AG09309 (cell line): ENCODE data around the gene STC2.

Experiments
- DNase-seq: peaks from one replicate; pipeline ENCODE4 v3.0.0-alpha.2; 2010; ENCODE audit warnings: low read depth
- H3K4me3 ChIP-seq: 2 replicates; pipeline ENCODE4 v1.5.1; 2011; ENCODE audit warnings: mild to moderate bottlenecking, low read depth, low read length, moderate library complexity; ENCODE audit not compliant: control insufficient read depth
- TF ChIP-seq, protein P1 (sequence below): IDR thresholded peaks from 2 replicates; pipeline ENCODE4 v1.5.1; 2011; ENCODE audit warnings: mild to moderate bottlenecking, low read depth, low read length, inconsistent platforms; ENCODE audit not compliant: insufficient read depth, control insufficient read depth; ENCODE audit errors: missing control alignments

The STC2 gene

DNA sequence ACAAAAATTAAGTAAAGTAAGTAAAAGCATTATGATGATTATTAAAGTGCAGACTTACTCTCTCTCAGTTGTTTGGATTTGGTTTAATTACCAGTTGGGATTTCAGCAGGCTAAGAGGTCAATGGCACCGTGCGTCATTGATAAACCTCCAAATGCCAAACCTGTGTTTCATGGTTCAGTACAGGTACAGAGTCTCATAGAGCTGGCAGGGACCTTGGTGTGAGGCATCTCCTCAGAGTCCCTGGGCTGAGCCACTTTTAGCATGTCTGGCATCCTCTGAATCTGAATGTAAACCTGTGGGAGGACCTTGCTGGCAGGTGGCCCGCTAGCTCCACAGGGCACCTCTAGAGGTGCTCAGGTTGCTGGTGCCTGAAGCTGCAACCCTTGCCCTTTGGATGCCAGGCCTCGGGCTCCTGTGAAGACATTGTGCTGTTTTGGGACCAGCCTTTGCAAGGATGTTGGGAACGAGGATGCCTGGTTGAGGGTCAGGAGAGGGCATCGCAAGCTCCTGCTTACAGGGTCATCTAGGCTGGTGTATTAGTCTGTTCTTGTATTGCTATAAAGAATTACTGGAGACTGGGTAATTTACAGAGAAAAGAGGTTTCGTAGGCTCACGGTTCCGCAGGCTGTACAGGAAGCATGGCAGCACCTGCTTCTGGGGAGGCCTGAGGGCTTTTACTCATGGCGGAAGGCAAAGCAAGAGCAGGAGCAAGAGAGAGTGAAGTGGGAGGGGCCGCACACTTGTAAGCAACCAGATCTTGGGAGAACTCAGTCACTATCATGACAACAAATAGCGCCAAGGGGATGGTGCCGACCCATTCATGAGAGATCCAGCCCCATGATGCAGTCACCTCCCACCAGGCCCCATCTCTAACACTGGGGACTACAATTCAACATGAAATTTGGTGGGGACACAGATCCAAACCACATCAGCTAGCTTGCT, 14.9 kb upstream of the STC2 start:
- TF ChIP-seq, protein P1, sequence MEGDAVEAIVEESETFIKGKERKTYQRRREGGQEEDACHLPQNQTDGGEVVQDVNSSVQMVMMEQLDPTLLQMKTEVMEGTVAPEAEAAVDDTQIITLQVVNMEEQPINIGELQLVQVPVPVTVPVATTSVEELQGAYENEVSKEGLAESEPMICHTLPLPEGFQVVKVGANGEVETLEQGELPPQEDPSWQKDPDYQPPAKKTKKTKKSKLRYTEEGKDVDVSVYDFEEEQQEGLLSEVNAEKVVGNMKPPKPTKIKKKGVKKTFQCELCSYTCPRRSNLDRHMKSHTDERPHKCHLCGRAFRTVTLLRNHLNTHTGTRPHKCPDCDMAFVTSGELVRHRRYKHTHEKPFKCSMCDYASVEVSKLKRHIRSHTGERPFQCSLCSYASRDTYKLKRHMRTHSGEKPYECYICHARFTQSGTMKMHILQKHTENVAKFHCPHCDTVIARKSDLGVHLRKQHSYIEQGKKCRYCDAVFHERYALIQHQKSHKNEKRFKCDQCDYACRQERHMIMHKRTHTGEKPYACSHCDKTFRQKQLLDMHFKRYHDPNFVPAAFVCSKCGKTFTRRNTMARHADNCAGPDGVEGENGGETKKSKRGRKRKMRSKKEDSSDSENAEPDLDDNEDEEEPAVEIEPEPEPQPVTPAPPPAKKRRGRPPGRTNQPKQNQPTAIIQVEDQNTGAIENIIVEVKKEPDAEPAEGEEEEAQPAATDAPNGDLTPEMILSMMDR: no peak
- no peak overlapping the region for H3K4me3 ChIP-seq
- no peak for DNase-seq

DNA sequence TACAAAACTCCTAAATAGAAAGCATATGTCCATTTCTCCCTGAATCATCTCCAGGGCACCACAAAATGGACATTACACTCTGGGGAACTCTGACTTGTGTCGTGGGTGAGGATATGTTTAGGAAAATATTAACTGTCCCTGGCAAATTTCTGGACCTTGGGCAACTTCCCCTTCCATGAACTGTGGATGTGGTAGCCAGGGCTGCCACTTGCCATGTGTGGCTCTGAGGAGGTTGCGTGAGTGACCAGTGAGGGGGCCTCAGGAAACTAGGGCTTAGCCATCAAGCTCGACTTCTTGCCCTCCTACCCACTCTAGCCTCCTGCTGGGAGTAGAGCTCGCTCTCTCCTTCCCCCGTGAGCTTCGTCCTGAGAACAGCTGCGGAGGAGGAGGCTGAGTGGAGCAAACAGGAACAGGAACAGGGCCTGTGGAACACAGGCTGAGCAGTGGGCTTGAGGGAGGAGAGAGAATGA, 13.8 kb upstream of the STC2 start:
- no peak overlapping the region for H3K4me3 ChIP-seq
- peak; percentile 80 for DNase-seq
- TF ChIP-seq, protein P1: no peak

- no peak overlapping the region for H3K4me3 ChIP-seq
- no peak for DNase-seq
- TF ChIP-seq, protein P1: no peak
These were observed 12.8 kb upstream of the STC2 start for GRCh38 chr5:173340984-173341383.

DNA sequence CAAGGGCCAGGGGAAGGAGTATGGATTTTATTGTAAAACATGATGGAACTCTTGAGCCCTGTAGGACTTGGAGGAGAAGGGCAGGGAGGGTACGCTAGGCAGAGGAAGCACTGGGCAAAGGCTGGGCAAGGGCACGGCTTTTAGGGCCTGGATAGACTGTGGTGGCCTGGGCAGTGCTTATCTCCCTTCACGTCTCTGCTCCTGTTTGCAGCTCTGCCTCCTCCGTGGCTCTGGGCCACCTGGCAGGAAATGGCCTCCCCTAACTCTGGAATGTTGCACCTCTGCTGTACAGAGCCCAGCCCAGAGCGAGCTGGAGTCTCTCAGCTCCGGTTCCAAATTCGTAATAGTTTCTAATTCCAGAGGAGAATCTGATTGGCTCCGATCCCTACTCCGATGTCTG, 12.2 kb upstream of the STC2 start:
- TF ChIP-seq, protein P1: no peak
- DNase-seq: no peak
- H3K4me3 ChIP-seq: no peak overlapping the region

- H3K4me3 ChIP-seq: no peak overlapping the region
- TF ChIP-seq, protein P1: no peak
- no peak for DNase-seq
These were observed 11.1 kb upstream of the STC2 start for GRCh38 chr5:173339286-173339685.

DNA sequence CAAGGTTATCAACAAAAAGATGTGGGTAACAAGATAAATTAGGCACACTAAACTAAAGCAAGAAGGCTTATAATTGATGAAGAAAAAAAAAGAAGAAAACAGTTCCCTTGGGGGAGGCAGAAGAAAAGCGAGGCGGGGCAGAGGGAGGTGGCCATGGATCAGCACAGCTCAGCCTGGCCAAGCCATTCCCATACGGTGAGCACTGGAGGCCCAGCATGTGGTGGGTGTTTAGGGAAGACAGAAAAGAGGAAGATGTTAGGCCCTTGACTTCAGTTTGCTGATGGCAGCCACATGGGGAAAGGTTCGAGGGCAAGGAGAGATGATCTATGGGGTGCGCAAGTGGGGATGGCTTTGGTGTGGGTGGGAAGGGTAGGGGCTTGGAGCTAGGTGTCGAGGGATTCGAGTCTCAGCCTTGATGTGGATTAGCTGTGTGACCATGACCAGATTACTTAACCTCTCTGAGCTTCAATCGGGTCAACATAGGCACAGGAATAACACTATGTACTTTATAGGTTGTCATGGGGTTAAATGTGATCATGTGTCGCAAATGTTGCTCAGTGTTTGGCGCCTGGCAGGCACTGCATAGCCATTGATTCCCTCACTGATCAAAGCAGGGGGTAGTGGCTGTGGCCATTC, 10.3 kb upstream of the STC2 start:
- H3K4me3 ChIP-seq: no peak overlapping the region
- TF ChIP-seq, protein P1: no peak
- DNase-seq: no peak
